Spleen (tissue), 7 donors: ENCODE data around the gene OR4N5.

Experiments
- CTCF ChIP-seq, 11 experiments: fragments of 200-600 bp in 7 of 11; fragments of 450-650 bp in 4 of 11; sonication (generic) in 4 of 11; IDR thresholded peaks in 8 of 11; conservative IDR thresholded peaks in 3 of 11; 1 replicate in 7 of 11; 2 replicates in 4 of 11; pipeline versions ENCODE4 v1.4.0 to v1.8.0; 2016 to 2021; ENCODE audit warnings: antibody characterized with exemption in 11 of 11, inconsistent platforms in 4 of 11, mild to moderate bottlenecking in 1 of 11
- POLR2AphosphoS5 ChIP-seq, 3 donors: sonication (generic); formaldehyde crosslinking; IDR thresholded peaks; one replicate each; pipeline ENCODE4 v1.5.1; 2017; ENCODE audit warnings: antibody characterized with exemption in 3 of 3
- donor health status: DM: no; HTN: no; CAD: no; lungs with moderate emphysema.
- donor health status: DM: no; HTN: no; CAD: no.
- donor health status: DM: no; HTN: no; CAD: no.

GRCh38 chr14:20093442-20093841 lies 45.2 kb upstream of the OR4N5 start:
- no peak for TF ChIP-seq CTCF (IDR thresholded peaks at IDR 0.05 in 8 of 11, conservative IDR thresholded peaks at IDR 0.05 in 3 of 11)
- no peak for TF ChIP-seq POLR2AphosphoS5 (IDR thresholded peaks at IDR 0.05)
